ENCODE results near the gene ME1. TPM values are rescaled to one million over a fixed set of nuclear protein-coding genes. Genes with fewer than 3 reads are reported as not detected.

Gene ME1
- total RNA-seq, 1 donor from 2014 or later: 2.6 TPM

DNA sequence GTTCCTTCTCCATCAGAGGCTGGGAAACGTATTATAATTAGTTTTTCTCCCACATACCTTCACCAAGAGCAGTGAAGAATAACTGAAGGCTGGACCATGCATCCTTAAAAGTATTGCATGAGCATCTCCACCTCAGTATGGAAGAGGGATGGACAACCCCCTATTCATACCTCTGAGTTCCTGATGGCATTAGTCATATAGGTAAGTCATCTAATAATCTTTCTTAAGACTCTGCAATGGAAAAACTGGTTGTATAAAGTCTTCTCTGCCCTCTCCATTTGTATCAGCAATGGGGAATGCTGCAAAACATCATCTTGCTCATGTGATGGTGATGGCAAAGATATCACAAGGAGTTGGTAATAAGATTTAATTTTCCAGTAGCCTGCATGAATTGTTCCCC is 262.3 kb downstream of the ME1 start:
- Histone ChIP-seq H3K4me1 (ENCODE audit: control insufficient read depth in 3 of 3, insufficient read depth in 3 of 3, low read length in 3 of 3) (no peaks in the 10 kb centered on the region), H3K27me3 (ENCODE audit: control insufficient read depth in 3 of 3, insufficient read depth in 3 of 3, low read length in 3 of 3) (no peaks in the 10 kb centered on the region), H3K9ac (ENCODE audit: low read depth in 1 of 3, low read length in 3 of 3) (no peak overlapping the region), H3K4me3 (ENCODE audit: low read length in 3 of 3) (no peak overlapping the region), H3K27ac (ENCODE audit: low read depth, low read length) (no peak overlapping the region), H3K36me3 (ENCODE audit: control insufficient read depth in 3 of 3, insufficient read depth in 3 of 3, low read length in 3 of 3) (peaks cover 29 to 81% (median 54%) of the 10 kb centered on the region in 3 donors), H3K9me3 (ENCODE audit: control insufficient read depth in 3 of 3, low read length in 3 of 3) (no peaks in the 10 kb centered on the region)

DNA sequence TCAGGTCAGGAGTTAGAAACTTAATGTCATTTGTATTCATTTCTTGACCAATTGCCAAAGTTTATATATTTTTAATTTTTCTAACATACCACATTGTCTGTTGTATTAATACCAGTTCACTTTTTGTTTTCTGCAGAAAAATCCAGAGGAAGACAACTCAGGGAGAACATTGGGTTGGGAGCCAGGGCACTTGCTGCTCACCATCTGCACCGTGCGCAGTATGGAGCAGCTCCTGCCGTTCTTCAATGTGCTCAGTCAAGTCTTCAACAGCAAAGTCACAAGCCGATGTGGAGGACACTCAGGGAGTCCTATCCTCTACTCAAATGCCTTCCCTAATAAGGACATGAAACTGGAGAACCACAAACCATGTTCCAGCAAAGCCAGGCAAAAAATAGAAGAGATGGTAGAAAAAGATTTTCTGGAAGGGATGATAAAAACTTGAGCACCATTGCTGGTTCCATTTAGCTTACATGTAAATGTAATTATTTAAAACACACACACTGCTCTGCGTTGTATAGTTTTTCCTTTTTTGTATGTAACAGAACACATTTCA is 263.0 kb downstream of the ME1 start:
- Histone ChIP-seq H3K4me1 (ENCODE audit: control insufficient read depth in 3 of 3, insufficient read depth in 3 of 3, low read length in 3 of 3) (no peaks in the 10 kb centered on the region), H3K27me3 (ENCODE audit: control insufficient read depth in 3 of 3, insufficient read depth in 3 of 3, low read length in 3 of 3) (no peaks in the 10 kb centered on the region), H3K27ac (ENCODE audit: low read depth, low read length) (no peak overlapping the region), H3K9me3 (ENCODE audit: control insufficient read depth in 3 of 3, low read length in 3 of 3) (no peaks in the 10 kb centered on the region), H3K36me3 (ENCODE audit: control insufficient read depth in 3 of 3, insufficient read depth in 3 of 3, low read length in 3 of 3) (peaks cover 25 to 78% (median 54%) of the 10 kb centered on the region in 3 donors), H3K4me3 (ENCODE audit: low read length in 3 of 3) (no peak overlapping the region), H3K9ac (ENCODE audit: low read depth in 1 of 3, low read length in 3 of 3) (no peak overlapping the region)

Other genes starting within 250 kb of the ME1 start
- 46.4 TPM for gene PGM3, start 237.8 kb downstream of the ME1 start, total RNA-seq
- gene RWDD2A, start 237.7 kb downstream of the ME1 start, total RNA-seq: 2.6 TPM
- 29.7 TPM for gene PRSS35, start 81.5 kb upstream of the ME1 start, total RNA-seq